Panc1 (cell line): ENCODE results near the gene HMCN2. TPM values are rescaled to one million over a fixed set of nuclear protein-coding genes. Genes with fewer than 3 reads are reported as not detected.

Source experiments
- ATAC-seq: fragments of 200-7000 bp; cut with Tn5 transposase; 2 replicates; pipeline ENCODE4 v1.9.1; 2020; ENCODE audit warnings: mild to moderate bottlenecking, moderate library complexity
- BruUV-seq: library from RNA; stranded (reverse); fragments of 400-500 nt; replicated peaks from 2 replicates; lab custom pipeline; 2021; lab: Mats Ljungman, UMichigan
- CTCF ChIA-PET: fragments of 300-600 bp; sonication (Branson Sonifier 250); formaldehyde crosslinking; loops from one replicate; lab custom pipeline; 2022; ENCODE audit warnings: antibody characterized with exemption; lab: Charles Lee
- POLR2A ChIA-PET: fragments of 300-600 bp; sonication (Branson Sonifier 250); formaldehyde crosslinking; loops from one replicate; lab custom pipeline; 2022; ENCODE audit warnings: antibody characterized with exemption; lab: Charles Lee
- DNase-seq: peaks from one replicate; pipeline ENCODE4 v3.0.0-alpha.2; 2010; ENCODE audit warnings: low read depth, low spot score
- H3K27ac ChIP-seq: 2 replicates; pipeline ENCODE4 v1.5.1; 2011; ENCODE audit warnings: mild to moderate bottlenecking, low read length, inconsistent platforms
- H3K27me3 ChIP-seq: fragments of 200-500 bp; sonication (Bioruptor generic); 2 replicates; pipeline ENCODE4 v1.6.0; 2014; ENCODE audit warnings: low read length, inconsistent platforms; ENCODE audit not compliant: control insufficient read depth, insufficient read depth
- H3K36me3 ChIP-seq: fragments of 200-500 bp; sonication (Bioruptor generic); 2 replicates; pipeline ENCODE4 v1.5.1; 2014; ENCODE audit warnings: inconsistent platforms, mild to moderate bottlenecking, low read length, moderate library complexity; ENCODE audit not compliant: control insufficient read depth, insufficient read depth
- H3K4me1 ChIP-seq: 2 replicates; pipeline ENCODE4 v1.5.1; 2011; ENCODE audit warnings: inconsistent platforms, mild to moderate bottlenecking, low read length, moderate library complexity; ENCODE audit not compliant: control insufficient read depth, insufficient read depth
- H3K4me3 ChIP-seq, 2 experiments: 2 replicates each; pipeline ENCODE4 v1.5.1; 2011 to 2012; ENCODE audit warnings: low read depth in 2 of 2, low read length in 2 of 2, mild to moderate bottlenecking in 2 of 2, inconsistent platforms in 1 of 2, moderate library complexity in 1 of 2
- H3K9me3 ChIP-seq: fragments of 200-500 bp; sonication (Bioruptor generic); 2 replicates; pipeline ENCODE4 v1.5.1; 2014; ENCODE audit warnings: low read depth, mild to moderate bottlenecking, inconsistent platforms, low read length, moderate library complexity; ENCODE audit not compliant: control insufficient read depth, insufficient read depth
- CTCF ChIP-seq: fragments of 450-650 bp; IDR thresholded peaks from 2 replicates; pipeline ENCODE4 v1.5.1; 2017; ENCODE audit warnings: mild to moderate bottlenecking
- POLR2AphosphoS5 ChIP-seq: IDR thresholded peaks from 2 replicates; pipeline ENCODE4 v1.6.1; 2012; ENCODE audit warnings: mild to moderate bottlenecking, low read depth, low read length, moderate library complexity
- REST ChIP-seq, 2 experiments: IDR thresholded peaks; 2 replicates each; pipeline ENCODE4 v1.6.1; 2011 to 2012; ENCODE audit warnings: low read depth in 2 of 2, control low read depth in 1 of 2, low read length in 1 of 2, mild to moderate bottlenecking in 1 of 2, moderate library complexity in 1 of 2; ENCODE audit not compliant: insufficient read depth in 1 of 2
- SIN3A ChIP-seq: IDR thresholded peaks from 2 replicates; pipeline ENCODE4 v1.6.1; 2012; ENCODE audit warnings: low read depth, mild to moderate bottlenecking, low read length, moderate library complexity, borderline replicate concordance; ENCODE audit not compliant: insufficient read depth
- TCF7L2 ChIP-seq: IDR thresholded peaks from 2 replicates; pipeline ENCODE4 v1.6.1; 2011; ENCODE audit warnings: mild to moderate bottlenecking, low read depth, low read length, inconsistent platforms
- in situ Hi-C: cut with HindIII; loops from 2 replicates; pipeline ENCODE4 v1.10.0; 2016; ENCODE audit warnings: low sequenced_read_pairs, low pct_unique_long_range_greater_than_20kb
- intact Hi-C: fragments of 100-400 bp; cut with micrococcal nuclease; formaldehyde crosslinking; loops from one replicate; pipeline ENCODE4 v1.10.0; 2022; ENCODE audit not compliant: unreplicated experiment
- total RNA-seq: library from RNA; stranded (reverse); gene quantifications from one replicate; pipeline ENCODE4 v1.2.1, GENCODE V29; 2021; ENCODE audit not compliant: unreplicated experiment

HMCN2 gene
- total RNA-seq, 1 experiment from 2014 or later: 0.05 TPM

- Histone ChIP-seq H3K9me3 (no peaks in the 10 kb centered on the region), H3K27ac (no peak overlapping the region), H3K4me3 (no peak overlapping the region), H3K27me3 (no peaks in the 10 kb centered on the region), H3K4me1 (no peaks in the 10 kb centered on the region), H3K36me3 (no peaks in the 10 kb centered on the region)
- in situ Hi-C loops (no loop called here), intact Hi-C loops (no loop called here)
- TF ChIP-seq TCF7L2 (no peak), POLR2AphosphoS5 (no peak)
- DNase-seq (no peak), ATAC-seq (no peak)
- CTCF ChIA-PET: no interaction called here
- BruUV-seq: no TSS peak
- POLR2A ChIA-PET: no interaction called here
These were observed 103.1 kb downstream of the HMCN2 start for GRCh38 chr9:130368631-130369103.

DNA sequence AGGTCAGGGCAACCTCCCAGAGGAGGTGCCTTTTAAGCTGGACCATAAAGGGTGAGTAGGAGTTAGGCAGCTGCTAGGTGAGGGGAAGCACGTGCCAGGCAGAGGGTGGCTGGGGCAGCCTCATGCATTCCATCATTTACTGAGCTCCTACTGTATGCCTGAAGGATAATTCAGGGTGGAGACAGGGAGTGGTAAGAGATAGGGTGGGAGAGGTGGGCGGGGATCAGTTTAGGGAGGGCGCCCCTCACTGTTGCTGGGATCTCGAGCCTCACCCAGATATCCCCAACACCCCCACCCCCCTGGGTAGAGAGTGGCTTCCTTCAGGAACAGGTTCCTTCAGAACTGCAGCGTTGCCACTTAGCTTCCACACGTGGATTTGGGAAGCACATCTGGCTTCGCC is 104.7 kb downstream of the HMCN2 start:
- no peak overlapping the region for H3K4me3 ChIP-seq
- ChIA-PET CTCF (interaction anchor here (0.6 kb wide), 1 partner anchor 29 kb away, joined by 3 read pairs; no protein-coding TSS in a partner anchor), POLR2A (no interaction called here)
- H3K27me3 ChIP-seq: no peaks in the 10 kb centered on the region
- in situ Hi-C loops (no loop called here), intact Hi-C loops (no loop called here)
- TF ChIP-seq POLR2AphosphoS5 (no peak), REST (IDR thresholded peaks at IDR 0.05; ENCODE audit: insufficient read depth in 1 of 2, low read depth in 2 of 2, low read length in 1 of 2) (no peak), TCF7L2 (no peak), CTCF (no peak), SIN3A (no peak)
- no peaks in the 10 kb centered on the region for H3K4me1 ChIP-seq
- no peak for DNase-seq
- no peaks in the 10 kb centered on the region for H3K36me3 ChIP-seq
- ATAC-seq: no peak
- no peaks in the 10 kb centered on the region for H3K9me3 ChIP-seq
- BruUV-seq: no TSS peak
- no peak overlapping the region for H3K27ac ChIP-seq

DNA sequence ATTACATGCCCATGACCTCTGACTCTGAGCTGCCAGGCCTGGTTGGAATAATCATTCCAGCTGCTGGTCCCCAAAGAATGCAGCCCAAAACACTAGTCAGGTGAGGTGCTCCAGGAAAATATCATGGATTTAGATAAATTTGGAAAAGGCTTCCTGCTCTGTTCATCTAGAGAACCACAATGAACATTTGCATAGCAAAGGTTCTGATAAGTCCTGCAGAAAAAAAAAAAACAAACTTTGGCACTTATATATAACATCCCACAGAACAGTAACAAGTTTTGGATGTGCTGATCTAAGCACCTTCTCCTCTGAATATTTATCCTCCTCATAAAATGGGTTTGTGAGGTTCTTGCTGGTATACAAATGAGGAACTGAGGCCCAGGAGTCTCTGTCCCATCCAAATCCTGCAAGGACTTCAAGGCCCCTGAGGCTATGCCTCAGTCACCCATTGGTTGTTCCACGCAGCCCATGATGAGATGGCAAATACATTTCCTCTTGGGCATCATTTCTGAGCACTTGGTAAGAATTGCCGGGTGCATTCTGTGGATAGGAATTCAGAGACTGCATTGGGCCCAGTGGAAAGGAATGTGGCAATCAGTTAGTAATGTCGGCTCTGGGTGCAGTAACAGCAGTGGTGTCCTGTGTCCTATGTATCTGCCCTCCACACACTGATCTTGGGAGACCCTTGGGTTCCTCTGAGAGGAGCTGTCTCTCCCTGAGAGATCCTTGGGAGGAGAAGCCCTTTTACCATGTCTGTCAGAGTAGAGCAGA is 105.8 kb downstream of the HMCN2 start:
- Histone ChIP-seq H3K27ac (no peak overlapping the region), H3K27me3 (no peaks in the 10 kb centered on the region), H3K36me3 (no peaks in the 10 kb centered on the region), H3K4me3 (no peak overlapping the region), H3K9me3 (no peaks in the 10 kb centered on the region), H3K4me1 (no peaks in the 10 kb centered on the region)
- in situ Hi-C loops: no loop called here
- POLR2A ChIA-PET: interaction anchor here (0.5 kb wide), 1 partner anchor 10 kb away, joined by 4 read pairs; no protein-coding TSS in a partner anchor
- TF ChIP-seq SIN3A (no peak), CTCF (no peak), REST (IDR thresholded peaks at IDR 0.05; ENCODE audit: insufficient read depth in 1 of 2, low read depth in 2 of 2, low read length in 1 of 2) (no peak), TCF7L2 (no peak), POLR2AphosphoS5 (no peak)
- intact Hi-C loops: no loop called here
- no peak for DNase-seq
- no TSS peak for BruUV-seq
- CTCF ChIA-PET: no interaction called here
- no peak for ATAC-seq
